Upper lobe of left lung (tissue), 6 donors: ENCODE measurements around the gene SLC22A12. TPM values are rescaled to one million over a fixed set of nuclear protein-coding genes. Genes with fewer than 3 reads are reported as not detected.
A peak's percentile ranks its signal among the peaks of the same experiment; 100 is the strongest.

Source experiments
- ATAC-seq, 2 donors: fragments of 200-7000 bp; cut with Tn5 transposase; one replicate each; pipeline ENCODE4 v1.9.1; 2022; ENCODE audit warnings: mild to moderate bottlenecking in 2 of 2, moderate library complexity in 2 of 2; ENCODE audit not compliant: low FRiP score in 2 of 2
- DNase-seq, 2 donors: peaks; one replicate each; pipeline ENCODE4 v3.0.0-alpha.2; 2019 to 2020
- H3K27ac ChIP-seq, 4 donors: fragments of 200-600 bp; sonication (generic); one replicate each; pipeline ENCODE4 v1.5.1; 2016 to 2019
- H3K27me3 ChIP-seq, 4 donors: fragments of 200-600 bp; sonication (generic); one replicate each; pipeline ENCODE4 v1.5.1; 2017 to 2019
- H3K36me3 ChIP-seq, 4 donors: fragments of 200-600 bp; sonication (generic); one replicate each; pipeline ENCODE4 v1.5.1; 2016 to 2019
- H3K4me1 ChIP-seq, 4 donors: fragments of 200-600 bp; sonication (generic); one replicate each; pipeline ENCODE4 v1.5.1; 2018 to 2019
- H3K4me3 ChIP-seq, 4 donors: fragments of 200-600 bp; sonication (generic); one replicate each; pipeline ENCODE4 v1.5.1; 2017 to 2019; ENCODE audit warnings: mild to moderate bottlenecking in 2 of 4, moderate library complexity in 1 of 4
- H3K9me3 ChIP-seq, 4 donors: fragments of 200-600 bp; sonication (generic); one replicate each; pipeline ENCODE4 v1.5.1; 2018 to 2019
- EP300 ChIP-seq, 4 donors: sonication (generic); formaldehyde crosslinking; IDR thresholded peaks; one replicate each; pipeline ENCODE4 v1.5.1; 2017; ENCODE audit warnings: antibody characterized with exemption in 4 of 4, control low read depth in 2 of 4
- POLR2A ChIP-seq, 4 donors: fragments of 450-650 bp; IDR thresholded peaks; one replicate each; pipeline ENCODE4 v1.5.1; 2016 to 2017; ENCODE audit warnings: antibody characterized with exemption in 4 of 4, mild to moderate bottlenecking in 2 of 4
- POLR2AphosphoS5 ChIP-seq, 2 donors: sonication (generic); formaldehyde crosslinking; IDR thresholded peaks; one replicate each; pipeline ENCODE4 v1.5.1; 2017; ENCODE audit warnings: antibody characterized with exemption in 2 of 2
- WGBS, 2 donors: methylation state at CpG; one replicate each; pipeline ENCODE4 v1.1.5; 2017 to 2018; 5-methylcytosine and 5-hydroxymethylcytosine counted together
- total RNA-seq, 6 donors: library from RNA; depleted of rRNA in 4 of 6; stranded (reverse); fragments of >200 nt in 4 of 6; gene quantifications; one replicate each; pipeline versions ENCODE4 v1.1.0 to v1.2.1, GENCODE V29; 2016 to 2021
- TF ChIP-seq, protein P1 (sequence below), 6 experiments: fragments of 450-650 bp in 4 of 6; fragments of 200-600 bp in 2 of 6; sonication (generic) in 2 of 6; IDR thresholded peaks; one replicate each; pipeline ENCODE4 v1.5.1; 2016 to 2019; ENCODE audit warnings: antibody characterized with exemption in 6 of 6
- donor health status: DM: no; HTN: no; CAD: no; lungs with moderate emphysema.
- donor health status: DM: no; HTN: yes; CAD: no; lungs with severe emphysema.

SLC22A12 gene
- total RNA-seq, 6 donors from 2014 or later, result not detected

DNA sequence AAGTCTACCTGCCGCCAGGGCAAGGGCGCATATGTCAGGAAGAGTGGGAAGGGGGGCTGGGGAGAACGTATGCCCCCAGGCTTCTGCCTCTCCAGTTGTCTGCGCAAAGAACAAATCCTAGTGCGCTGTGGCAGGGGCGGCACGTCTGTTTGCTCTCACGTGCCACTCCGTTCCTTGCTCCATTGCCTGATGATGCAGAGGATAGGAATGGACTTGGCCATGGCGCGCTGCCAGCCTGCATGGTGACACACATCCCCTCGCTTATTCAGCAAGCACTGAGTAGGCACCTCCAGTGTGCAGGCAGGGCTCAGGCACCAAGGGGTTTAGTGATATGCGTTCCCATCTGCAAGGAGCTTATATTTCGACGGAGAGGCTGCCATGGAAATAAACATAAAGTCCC is 45.4 kb upstream of the SLC22A12 start:
- no peaks in the 10 kb centered on the region for H3K27me3 ChIP-seq
- TF ChIP-seq EP300 (IDR thresholded peaks at IDR 0.05), result no peak
- TF ChIP-seq, protein P1, sequence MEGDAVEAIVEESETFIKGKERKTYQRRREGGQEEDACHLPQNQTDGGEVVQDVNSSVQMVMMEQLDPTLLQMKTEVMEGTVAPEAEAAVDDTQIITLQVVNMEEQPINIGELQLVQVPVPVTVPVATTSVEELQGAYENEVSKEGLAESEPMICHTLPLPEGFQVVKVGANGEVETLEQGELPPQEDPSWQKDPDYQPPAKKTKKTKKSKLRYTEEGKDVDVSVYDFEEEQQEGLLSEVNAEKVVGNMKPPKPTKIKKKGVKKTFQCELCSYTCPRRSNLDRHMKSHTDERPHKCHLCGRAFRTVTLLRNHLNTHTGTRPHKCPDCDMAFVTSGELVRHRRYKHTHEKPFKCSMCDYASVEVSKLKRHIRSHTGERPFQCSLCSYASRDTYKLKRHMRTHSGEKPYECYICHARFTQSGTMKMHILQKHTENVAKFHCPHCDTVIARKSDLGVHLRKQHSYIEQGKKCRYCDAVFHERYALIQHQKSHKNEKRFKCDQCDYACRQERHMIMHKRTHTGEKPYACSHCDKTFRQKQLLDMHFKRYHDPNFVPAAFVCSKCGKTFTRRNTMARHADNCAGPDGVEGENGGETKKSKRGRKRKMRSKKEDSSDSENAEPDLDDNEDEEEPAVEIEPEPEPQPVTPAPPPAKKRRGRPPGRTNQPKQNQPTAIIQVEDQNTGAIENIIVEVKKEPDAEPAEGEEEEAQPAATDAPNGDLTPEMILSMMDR (IDR thresholded peaks at IDR 0.05), result no peak

DNA sequence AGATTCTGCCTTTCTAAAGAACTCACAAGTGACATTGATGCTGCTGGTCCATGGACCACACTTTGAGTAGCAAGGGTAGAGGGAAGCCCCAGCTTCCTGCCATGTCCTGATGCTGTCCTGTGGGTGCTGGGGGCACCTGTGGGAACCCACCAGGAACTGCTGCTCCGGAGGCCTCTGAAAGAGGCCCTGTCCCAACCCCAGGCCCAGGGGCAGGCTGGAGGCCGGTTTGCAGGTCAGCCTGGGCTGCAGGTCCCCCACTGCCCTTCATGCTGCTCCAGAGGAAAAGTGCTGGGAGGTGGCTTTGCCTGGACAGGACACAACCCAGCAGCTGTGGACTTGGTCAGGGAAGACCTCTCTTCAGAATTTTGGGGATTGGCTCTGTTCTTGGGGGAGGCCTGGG is 44.8 kb upstream of the SLC22A12 start:
- H3K4me1 ChIP-seq, result no peaks in the 10 kb centered on the region
- no peaks in the 10 kb centered on the region for H3K36me3 ChIP-seq
- no peaks in the 10 kb centered on the region for H3K27me3 ChIP-seq
- WGBS, 2 donors, result 86% methylated on average over 2 of the region's 2 CpGs; no CpG with 5 or more reads in 1 of the 2 donors
- H3K9me3 ChIP-seq, result no peaks in the 10 kb centered on the region
- ATAC-seq, result no peak
- DNase-seq, result no peak
- no peak overlapping the region for H3K4me3 ChIP-seq
- no peak overlapping the region for H3K27ac ChIP-seq
- TF ChIP-seq, protein P1 (IDR thresholded peaks at IDR 0.05), result no peak
- no peak for TF ChIP-seq EP300 (IDR thresholded peaks at IDR 0.05)
- TF ChIP-seq POLR2A (IDR thresholded peaks at IDR 0.05), result no peak
- no peak for TF ChIP-seq POLR2AphosphoS5 (IDR thresholded peaks at IDR 0.05)

More for the DNA sequence above, 45.4 kb upstream of the SLC22A12 start:
- no peaks in the 10 kb centered on the region for H3K36me3 ChIP-seq
- no peak overlapping the region for H3K4me3 ChIP-seq
- H3K27ac ChIP-seq, result no peak overlapping the region
- no peaks in the 10 kb centered on the region for H3K9me3 ChIP-seq
- H3K4me1 ChIP-seq, result no peaks in the 10 kb centered on the region
- WGBS, 2 donors, result 85 to 86% methylated on average over 14 to 15 of the region's 15 CpGs
- DNase-seq, result no peak
- ATAC-seq, result no peak

DNA sequence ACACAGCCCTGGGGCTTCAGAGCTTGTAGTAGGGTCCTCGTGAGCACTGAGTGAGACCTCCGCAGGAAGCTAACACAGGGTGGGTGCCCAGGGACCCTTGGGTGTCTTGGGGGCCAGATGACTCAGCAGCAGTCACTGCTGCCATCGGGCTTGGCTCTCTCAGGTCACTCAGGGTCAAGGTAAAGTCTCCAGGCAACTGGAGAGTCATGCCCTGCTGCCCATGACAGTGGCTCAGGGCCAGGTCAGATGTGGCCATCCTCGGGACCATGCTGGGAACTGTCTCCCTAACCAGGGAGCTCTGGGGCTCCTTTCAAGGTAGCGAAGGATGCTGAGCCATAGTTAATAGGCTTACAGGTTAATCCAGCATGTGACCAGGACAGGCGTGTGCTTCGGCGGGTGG is 44.4 kb upstream of the SLC22A12 start:
- H3K4me3 ChIP-seq, result no peak overlapping the region
- ATAC-seq (no peak), DNase-seq (no peak)
- 82 to 90% methylated on average over 2 to 6 of the region's 8 CpGs for WGBS, 2 donors
- no peak overlapping the region for H3K27ac ChIP-seq
- TF ChIP-seq EP300 (IDR thresholded peaks at IDR 0.05), result no peak
- TF ChIP-seq, protein P1 (IDR thresholded peaks at IDR 0.05), result no peak
- no peak for TF ChIP-seq POLR2A (IDR thresholded peaks at IDR 0.05)
- no peak for TF ChIP-seq POLR2AphosphoS5 (IDR thresholded peaks at IDR 0.05)
- H3K4me1 ChIP-seq, result no peaks in the 10 kb centered on the region
- H3K9me3 ChIP-seq, result no peaks in the 10 kb centered on the region
- H3K27me3 ChIP-seq, result no peaks in the 10 kb centered on the region
- no peaks in the 10 kb centered on the region for H3K36me3 ChIP-seq

DNA sequence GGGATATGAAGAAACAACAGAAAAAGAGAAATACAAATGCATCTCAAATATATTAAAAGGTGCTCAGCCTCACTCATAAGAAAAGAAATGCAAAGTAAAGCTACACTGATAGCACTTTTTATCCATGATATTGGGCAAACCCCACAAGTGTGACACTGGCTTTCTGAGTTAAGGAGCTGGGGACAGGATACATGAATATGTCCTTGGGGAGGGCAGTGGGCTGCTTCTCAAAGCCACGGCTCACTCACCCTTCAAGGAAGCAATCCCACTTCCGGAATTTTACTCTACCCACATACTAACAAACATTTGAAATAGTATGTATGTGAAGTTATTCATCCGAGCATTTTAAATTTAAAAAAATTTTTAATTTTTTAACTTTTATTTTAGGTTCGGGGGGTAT is 41.1 kb upstream of the SLC22A12 start:
- Histone ChIP-seq H3K27ac (no peak overlapping the region), H3K4me3 (no peak overlapping the region), H3K36me3 (no peaks in the 10 kb centered on the region), H3K9me3 (no peaks in the 10 kb centered on the region), H3K27me3 (no peaks in the 10 kb centered on the region), H3K4me1 (peaks cover 0 to 4% (median 0%) of the 10 kb centered on the region in 4 donors)
- no peak for ATAC-seq
- TF ChIP-seq, protein P1 (IDR thresholded peaks at IDR 0.05), result no peak
- TF ChIP-seq POLR2A (IDR thresholded peaks at IDR 0.05) (no peak), POLR2AphosphoS5 (IDR thresholded peaks at IDR 0.05) (no peak), EP300 (IDR thresholded peaks at IDR 0.05) (no peak)
- DNase-seq, result no peak
- WGBS, 2 donors, result 66 to 79% methylated on average over 4 of the region's 4 CpGs

DNA sequence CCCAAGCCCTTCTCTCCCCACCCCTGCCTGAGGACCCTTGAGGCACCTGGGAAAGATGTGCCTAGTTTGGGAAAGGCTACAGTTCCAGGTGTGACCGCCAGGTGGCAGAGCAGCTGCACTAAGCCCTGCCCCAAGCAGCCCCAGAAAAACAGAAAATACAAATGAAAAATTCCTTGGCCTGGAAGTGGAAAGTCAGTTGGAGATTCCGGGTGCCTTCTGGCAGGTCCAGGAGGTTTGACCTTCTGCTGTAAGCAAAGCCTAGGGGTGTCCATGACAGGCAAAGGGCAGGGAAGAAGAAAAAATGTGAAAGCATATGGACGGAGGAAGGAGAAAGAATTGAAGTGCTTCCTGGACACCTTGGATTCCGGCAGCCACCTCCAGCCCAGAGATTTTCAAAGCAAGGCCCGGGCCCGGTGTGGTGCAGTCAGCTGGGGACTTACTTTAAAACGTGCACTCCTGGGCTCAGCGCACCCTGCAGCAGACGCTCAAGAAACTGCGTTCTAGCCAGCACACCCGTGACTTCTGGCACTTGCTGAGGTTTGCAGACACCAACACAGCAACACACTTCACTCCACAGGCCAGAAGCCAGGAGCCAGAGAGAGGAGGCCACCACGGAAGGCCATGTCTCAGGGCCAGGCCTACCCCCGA is 37.3 kb upstream of the SLC22A12 start:
- no peaks in the 10 kb centered on the region for H3K9me3 ChIP-seq
- 39 to 40% methylated on average over 11 to 13 of the region's 13 CpGs for WGBS, 2 donors
- H3K4me1 ChIP-seq, result peaks cover 0 to 4% (median 0%) of the 10 kb centered on the region in 4 donors
- no peak overlapping the region for H3K27ac ChIP-seq
- TF ChIP-seq POLR2AphosphoS5 (IDR thresholded peaks at IDR 0.05) (no peak), EP300 (IDR thresholded peaks at IDR 0.05) (no peak)
- TF ChIP-seq, protein P1 (IDR thresholded peaks at IDR 0.05), result peak; percentile 79 to 94 (median 88)
- no peaks in the 10 kb centered on the region for H3K27me3 ChIP-seq
- H3K4me3 ChIP-seq, result no peak overlapping the region
- DNase-seq (peak in 1 of 2 donors; percentile 46), ATAC-seq (peak; percentile 38 to 84)
- no peaks in the 10 kb centered on the region for H3K36me3 ChIP-seq
